HG02623 (cell line): ENCODE results near the gene PSME2.
A peak's percentile ranks its signal among the peaks of the same experiment; 100 is the strongest.

ENCODE experiments used
- ATAC-seq: cut with Tn5 transposase; IDR thresholded peaks from one replicate; pipeline ENCODE4 v1.9.1; 2021; ENCODE audit warnings: moderate library complexity; ENCODE audit not compliant: unreplicated experiment

The PSME2 gene

DNA sequence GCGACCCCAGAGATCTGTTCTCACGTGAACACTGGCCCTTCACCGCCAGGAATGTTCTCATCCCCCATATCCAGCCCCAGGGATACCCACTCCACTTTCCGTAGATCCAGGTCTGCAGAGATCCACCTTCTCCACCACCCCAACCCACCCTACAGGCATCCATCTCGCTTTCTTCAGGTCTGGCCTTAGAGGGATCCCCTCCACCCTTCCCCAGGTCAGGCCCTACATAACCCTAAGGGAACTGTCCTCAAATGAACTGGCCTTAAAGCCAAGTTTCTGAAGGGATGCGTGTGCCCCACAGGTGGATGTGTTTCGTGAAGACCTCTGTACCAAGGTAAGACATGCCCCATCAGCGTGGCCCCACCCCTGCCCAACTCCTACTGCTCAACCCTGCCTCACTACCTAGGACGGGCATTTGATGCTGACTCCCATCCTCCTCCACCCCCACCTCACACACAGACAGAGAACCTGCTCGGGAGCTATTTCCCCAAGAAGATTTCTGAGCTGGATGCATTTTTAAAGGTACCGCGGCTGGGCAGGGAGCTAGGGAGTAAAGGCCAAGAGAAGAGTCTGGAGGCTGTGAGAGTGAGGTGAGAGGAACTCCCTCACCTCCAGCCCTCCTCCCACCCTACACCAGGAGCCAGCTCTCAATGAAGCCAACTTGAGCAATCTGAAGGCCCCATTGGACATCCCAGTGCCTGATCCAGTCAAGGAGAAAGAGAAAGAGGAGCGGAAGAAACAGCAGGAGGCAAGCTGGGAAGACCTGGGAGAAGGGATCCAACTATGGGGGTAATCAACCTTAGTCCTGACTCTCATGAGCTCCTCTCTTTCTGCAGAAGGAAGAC lies 9.5 kb downstream of the PSME2 start:
- ATAC-seq, result no peak

DNA sequence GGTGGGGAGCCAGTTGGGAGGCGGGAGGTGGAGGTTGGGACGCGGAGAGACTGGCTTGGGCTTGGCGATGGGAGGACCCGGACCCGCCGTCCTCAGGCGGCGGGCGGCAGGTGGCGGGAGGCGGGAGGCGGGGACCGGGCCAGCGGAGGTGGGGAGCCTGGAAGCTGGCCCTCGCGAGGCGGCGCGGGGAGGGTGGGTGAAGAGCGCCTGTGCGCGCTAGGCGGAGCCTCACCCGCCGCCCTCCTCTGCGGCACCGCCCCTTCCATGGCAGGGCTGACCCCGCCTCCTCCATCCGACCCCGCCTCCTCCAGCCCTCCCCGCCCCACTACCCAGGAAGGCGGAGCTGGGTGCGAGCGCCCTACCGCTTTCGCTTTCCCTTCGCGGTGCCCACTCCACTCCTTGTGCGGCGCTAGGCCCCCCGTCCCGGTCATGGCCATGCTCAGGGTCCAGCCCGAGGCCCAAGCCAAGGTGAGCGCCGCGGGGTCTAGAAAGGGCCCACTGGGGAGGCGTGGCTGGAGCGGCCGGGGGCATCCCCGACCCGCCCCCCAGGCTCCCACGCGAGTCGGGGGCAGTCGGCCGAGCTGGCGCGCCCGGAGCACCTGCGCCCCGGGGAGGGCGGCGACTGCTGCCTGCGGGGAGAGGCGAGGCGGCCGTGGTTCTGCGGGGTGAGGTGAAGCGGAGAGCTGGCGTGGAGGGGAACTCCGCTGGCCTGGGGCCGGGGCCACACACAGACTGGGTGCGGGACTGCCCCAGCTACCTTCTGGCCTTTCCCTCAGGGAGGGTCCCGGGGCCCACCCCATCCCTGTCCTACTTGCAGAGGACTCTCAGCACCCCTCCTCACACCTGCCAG lies 10.4 kb downstream of the PSME2 start, which contains the start of gene PSME1:
Gene PSME1 (plus strand): TSS at position 361 of the 850 bp plus-strand sequence. CDS start 69 bp downstream, at position 430.
- peak; percentile 80 for ATAC-seq

DNA sequence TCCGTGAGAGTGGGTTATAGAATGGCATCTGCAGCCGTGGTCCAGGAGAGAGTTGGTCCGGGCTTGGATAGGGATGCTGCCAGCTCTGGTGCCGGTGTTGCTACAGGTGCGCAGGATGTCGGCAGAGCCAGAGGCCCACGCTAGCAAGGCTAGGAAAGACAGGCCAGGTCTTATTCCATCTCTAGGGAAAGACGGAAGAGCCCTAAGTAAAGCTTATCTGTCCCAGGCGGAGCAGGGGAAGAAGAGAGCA lies 10.9 kb downstream of the PSME2 start:
- ATAC-seq, result peak; percentile 4

DNA sequence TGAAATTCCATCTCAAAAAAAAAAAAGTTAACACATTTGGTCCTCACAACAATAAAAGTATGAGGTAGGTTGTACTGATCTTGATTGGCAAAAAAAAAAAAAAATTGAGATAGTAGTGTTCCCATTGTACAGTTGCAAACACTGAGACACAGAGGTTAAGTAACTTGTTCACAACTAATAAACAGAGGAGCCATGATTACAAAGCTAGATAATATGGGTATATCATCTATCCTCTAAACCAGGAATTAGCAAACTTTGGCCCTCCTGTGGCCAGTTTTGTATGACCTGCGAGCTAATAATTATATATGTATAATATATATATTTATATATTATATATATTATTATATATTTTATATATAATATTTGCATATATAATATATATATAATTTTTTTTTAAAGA lies 12.7 kb downstream of the PSME2 start:
- ATAC-seq, result no peak

DNA sequence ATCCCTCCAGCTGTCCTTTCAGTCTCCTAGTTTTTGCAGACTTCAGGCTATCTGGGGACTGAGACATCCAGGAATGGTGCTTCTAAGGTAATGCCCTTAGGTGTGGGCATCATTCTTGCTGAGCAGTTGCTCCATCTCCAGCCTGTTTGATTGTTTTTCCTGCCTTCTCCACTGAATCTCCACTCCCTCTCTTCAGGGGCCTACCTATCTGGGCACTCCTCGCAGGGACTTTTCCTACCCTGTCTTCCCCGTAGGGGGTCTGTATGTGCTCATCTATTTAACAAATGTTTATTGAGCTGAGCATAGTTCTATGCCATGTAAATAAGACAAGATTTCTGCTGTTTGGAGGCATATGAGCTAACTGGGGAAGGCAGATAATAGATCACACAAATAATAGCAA lies 13.4 kb downstream of the PSME2 start:
- ATAC-seq, result no peak

GRCh38 chr14:24132061-24132685 lies 14.2 kb downstream of the PSME2 start:
- ATAC-seq, result no peak

DNA sequence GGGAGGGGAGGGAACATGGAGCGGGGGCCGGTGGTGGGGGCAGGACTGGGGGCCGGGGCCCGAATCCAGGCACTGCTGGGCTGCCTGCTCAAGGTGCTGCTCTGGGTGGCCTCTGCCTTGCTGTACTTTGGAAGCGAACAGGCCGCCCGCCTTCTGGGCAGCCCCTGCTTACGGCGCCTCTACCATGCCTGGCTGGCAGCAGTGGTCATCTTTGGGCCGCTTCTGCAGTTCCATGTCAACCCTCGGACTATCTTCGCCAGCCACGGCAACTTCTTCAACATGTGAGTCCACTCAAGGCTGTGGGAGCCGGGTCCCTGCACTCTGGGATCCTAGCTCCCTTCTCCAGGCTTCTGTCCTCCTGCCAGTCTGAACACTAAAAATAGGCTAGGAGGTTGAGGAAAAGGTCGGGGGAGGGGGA lies 14.9 kb downstream of the PSME2 start:
- no peak for ATAC-seq

DNA sequence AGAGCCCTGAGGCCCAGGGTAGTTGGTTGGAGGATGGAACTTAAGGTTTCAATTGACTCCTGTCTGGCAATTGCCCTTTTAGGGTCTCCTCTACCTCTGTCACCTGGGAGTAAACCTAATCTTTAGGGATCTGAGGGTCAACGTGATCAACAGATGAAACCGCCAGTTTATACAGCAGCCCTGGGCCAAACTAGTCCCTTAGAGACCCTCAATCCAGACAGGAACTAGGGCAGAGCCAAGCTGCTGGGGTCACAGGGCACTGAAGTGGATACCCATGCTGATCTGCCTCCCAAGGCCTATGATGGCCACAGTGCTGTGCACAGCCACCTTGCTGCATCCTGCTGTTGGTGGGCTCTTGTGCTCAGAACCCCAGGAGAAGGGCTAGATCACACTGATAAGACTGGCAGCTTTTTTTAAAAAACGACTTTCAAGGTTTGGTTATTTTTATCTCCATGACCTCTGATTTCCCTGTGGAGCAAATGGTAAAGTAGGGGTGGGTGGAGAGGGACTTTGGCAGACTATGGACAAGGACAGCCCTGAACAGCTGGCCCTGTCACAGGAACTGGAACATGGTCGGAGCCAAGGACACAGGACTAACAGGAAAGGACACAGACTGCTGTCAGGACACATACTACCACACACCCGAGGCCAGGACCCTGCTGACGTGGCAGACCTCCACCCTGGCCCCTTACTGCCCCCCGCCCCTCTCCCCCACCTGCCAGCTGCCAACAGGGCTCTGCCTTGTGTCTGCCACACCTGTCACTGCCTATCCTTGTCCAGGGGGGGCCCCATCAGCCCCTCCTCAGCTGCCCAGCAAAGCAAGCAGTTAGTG lies 15.5 kb downstream of the PSME2 start:
- no peak for ATAC-seq

GRCh38 chr14:24130380-24130716 lies 16.1 kb downstream of the PSME2 start, which contains the start of gene FITM1:
Gene FITM1, plus strand, starts transcription at chr14:24130659. Its CDS starts 905 bp downstream, at chr14:24131564.
- no peak for ATAC-seq

- no peak for ATAC-seq
These were observed 16.9 kb downstream of the PSME2 start for GRCh38 chr14:24129410-24129998.

DNA sequence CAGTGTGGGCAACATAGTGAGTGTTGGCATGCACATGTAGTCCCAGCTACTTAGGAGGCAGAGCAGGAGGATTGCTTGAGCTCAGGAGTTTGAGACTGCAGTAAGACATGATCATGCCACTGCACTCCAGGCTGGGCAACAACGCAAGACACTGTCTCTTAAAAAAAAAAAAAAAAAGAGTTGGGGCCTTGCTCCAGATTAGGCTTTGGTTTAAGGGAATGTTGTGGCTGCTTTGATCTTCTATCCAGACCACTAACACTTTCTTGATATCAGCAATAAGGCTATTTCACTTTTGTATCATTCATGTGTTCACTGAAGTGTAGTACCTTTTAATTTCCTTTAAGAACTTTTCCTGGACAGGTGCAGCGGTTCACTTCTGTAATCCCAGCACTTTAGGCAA lies 18.7 kb downstream of the PSME2 start:
- ATAC-seq, result no peak

DNA sequence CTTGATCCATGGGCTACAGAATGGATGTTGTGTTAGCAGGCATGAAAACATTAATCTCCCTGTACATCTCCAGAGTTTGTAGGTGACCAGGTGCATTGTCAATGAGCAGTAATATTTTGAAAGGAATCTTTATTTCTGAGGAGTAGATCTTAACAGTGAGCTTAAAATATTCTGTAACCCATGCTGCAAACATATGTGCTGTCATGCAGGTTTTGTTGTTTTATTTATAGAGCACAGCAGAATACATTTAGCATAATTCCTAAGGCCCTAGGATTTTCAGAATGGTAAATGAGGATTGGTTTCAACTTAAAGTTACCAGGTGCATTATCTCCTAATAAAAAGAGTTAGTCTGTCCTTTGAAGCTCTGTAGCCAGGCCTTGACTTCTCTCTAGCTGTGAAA lies 19.5 kb downstream of the PSME2 start:
- no peak for ATAC-seq

DNA sequence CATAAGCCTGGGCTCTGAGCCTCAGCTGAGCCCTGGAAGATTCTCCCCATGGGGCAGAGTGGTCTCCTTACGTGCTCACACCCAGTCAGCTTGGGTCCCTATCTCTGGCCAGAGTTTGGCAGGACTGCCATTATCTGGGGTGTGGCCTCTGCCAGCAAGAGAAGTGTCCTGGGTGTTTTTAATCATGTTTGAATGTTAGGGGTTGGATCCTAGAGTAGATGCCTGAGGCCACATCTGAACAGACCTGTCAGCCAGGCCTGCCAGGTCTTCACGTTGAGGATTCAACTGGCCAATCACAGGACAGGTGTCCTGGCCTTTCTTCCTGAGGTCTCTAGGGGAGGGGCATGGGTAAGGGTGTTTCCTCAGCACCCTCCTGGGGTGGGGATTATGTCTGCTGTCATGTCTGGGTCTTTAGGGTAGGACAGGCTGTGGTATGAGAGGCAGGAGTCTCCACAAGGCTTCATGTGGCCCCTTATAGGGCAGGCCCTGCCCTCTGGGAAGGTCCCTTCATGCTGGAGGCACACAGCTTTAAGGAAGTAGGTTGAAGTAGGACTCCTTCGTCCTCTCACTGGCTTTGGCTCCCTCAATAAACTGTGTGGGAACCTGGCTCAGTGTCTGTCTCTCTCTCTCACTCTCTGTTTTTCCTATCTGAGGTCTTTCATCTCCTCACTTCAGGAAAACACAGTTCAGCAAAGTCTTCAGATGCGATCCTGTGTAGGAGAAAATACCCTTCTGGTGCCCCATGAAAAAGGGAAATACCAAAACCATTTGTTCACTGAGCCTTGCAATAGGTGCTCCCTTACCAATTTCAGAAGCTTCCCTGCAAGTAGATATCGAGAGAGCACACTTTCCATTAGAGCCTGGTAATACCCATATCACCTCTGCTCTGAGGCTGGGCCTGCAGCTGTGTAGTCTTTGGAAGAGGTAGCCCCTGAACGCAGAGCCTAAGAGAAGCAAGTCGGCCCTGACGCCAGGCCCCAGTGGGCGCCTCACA lies 22.7 kb downstream of the PSME2 start:
- no peak for ATAC-seq

DNA sequence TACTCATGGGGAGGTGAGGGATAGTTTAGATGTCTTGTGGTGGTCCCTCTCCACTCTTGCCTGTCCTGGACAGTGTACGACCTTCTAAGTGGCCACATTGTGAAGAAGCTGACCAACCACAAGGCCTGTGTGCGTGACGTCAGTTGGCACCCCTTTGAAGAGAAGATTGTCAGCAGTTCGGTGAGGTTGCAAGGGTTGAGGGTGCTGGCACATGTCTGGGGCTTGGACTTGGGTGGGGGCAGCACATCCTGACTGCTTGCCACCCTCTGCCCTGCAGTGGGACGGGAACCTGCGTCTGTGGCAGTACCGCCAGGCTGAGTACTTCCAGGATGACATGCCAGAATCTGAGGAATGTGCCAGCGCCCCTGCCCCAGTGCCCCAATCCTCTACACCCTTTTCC lies 23.5 kb downstream of the PSME2 start:
- ATAC-seq, result no peak

- ATAC-seq, result no peak
These were observed 24.0 kb downstream of the PSME2 start for GRCh38 chr14:24122416-24122815.

- ATAC-seq, result no peak
These were observed 25.2 kb downstream of the PSME2 start for GRCh38 chr14:24121210-24121609.

GRCh38 chr14:24119691-24120090 lies 26.7 kb downstream of the PSME2 start:
- no peak for ATAC-seq

- ATAC-seq, result no peak
These were observed 29.2 kb downstream of the PSME2 start for GRCh38 chr14:24117179-24117578.

DNA sequence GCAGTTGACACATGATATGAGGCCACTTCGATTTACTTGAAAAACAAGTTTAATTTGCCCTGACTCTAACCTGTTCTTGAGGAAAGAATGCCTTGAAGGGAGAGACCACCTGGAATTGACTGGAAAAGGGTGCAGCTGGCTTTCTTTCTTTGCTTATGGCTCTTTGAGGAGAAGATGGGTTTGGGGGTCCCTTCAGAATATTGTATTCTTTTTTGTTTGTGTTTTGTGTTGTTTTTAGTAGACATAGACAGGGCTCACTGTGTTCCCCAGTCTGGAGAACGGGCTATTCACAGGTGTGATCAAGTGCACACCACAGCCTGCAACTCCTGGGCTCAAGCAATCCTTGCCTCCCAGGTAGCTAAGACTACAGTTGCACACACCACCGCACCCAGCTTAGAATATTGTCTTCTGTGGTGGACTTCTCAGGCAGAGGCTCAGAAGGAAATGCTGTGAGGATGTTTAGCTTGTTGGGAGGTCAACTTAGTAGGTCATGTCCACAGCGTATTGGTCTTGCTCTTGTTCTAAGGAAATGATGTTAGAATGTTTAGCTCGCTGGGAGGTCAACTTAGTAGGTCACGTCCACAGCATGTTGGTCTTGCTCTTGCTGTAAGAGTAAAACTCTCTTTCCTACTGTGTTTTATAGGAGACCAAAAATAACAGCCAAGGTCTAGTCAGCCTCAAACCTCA lies 30.1 kb downstream of the PSME2 start:
- ATAC-seq, result no peak
